ENCODE results near the gene MIA.
"Not testable (repeated sequence)": the region's sequence is repeated elsewhere in the genome, so short reads cannot be mapped to it uniquely, and the experiment has no call there.

Gene MIA

DNA sequence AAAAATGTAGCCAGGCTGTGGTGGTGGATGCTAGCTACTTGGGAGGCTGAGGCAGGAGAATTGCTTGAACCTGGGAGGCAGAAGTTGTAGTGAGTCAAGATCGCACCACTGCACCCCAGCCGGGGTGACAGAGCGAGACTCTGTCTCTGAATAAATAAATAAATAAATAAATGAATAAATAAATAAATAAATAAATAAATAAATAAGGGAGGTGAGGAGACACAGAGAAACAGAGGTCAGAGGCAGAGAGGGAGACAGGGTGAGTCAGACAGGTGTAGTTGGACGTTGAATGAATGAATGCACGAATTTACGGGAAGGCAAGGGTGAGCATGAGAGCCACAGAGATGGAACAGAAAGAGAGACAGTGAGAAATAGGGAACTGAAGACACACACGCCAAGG, 5.8 kb downstream of the MIA start:
- no peak for DNase-seq

DNA sequence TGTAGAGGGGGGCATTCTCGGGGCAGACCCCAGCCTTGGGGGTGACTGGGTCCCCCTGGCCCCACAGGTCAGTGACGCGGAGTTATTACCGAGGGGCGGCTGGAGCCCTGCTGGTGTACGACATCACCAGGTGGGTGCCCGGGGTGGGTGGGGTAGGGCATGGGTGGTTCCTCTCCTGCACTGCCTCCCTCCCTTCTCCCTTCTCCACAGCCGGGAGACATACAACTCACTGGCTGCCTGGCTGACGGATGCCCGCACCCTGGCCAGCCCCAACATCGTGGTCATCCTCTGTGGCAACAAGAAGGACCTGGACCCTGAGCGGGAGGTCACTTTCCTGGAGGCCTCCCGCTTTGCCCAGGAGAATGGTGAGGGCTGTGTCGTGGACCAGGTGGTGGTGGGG, 8.4 kb downstream of the MIA start:
- DNase-seq, result no peak

DNA sequence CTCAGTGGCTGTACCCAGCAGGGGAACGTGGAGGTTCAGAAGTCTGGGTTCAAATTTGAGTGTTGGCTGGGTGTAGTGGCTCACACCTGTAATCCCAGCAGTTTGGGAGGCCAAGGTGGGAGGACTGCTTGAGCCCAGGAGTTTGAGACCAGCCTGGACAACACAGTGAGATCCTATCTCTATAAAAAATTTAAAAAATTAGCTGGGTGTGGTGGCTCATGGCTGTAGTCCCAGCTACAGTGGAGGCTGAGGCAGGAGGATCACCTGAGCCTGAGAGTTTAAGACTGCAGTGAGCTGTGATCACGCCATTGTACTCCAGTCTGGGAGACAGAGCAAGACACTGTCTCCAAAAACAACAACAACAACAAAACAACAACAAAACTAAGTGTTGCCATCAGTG, 8.8 kb downstream of the MIA start:
- DNase-seq, result not testable (repeated sequence)

DNA sequence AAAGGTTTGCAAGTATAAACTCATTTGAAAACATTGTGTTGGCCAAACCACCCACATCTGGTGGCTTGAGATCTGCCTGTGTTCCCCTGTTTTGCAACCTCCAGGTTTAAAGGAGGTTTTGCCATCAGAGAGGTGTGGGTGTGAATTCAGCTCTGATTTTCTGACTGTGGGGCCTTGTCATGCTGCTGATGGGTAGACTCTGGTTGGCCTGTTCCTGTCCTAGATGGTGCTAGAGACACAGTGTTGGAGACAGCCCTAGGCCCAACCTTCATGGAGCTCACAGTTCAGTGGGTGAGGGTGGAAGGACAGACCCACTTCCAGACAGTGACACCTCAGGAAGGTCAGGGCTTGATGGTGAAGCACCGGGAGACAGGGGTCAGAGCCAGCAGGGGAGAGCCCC, 10.2 kb downstream of the MIA start:
- DNase-seq, result no peak

DNA sequence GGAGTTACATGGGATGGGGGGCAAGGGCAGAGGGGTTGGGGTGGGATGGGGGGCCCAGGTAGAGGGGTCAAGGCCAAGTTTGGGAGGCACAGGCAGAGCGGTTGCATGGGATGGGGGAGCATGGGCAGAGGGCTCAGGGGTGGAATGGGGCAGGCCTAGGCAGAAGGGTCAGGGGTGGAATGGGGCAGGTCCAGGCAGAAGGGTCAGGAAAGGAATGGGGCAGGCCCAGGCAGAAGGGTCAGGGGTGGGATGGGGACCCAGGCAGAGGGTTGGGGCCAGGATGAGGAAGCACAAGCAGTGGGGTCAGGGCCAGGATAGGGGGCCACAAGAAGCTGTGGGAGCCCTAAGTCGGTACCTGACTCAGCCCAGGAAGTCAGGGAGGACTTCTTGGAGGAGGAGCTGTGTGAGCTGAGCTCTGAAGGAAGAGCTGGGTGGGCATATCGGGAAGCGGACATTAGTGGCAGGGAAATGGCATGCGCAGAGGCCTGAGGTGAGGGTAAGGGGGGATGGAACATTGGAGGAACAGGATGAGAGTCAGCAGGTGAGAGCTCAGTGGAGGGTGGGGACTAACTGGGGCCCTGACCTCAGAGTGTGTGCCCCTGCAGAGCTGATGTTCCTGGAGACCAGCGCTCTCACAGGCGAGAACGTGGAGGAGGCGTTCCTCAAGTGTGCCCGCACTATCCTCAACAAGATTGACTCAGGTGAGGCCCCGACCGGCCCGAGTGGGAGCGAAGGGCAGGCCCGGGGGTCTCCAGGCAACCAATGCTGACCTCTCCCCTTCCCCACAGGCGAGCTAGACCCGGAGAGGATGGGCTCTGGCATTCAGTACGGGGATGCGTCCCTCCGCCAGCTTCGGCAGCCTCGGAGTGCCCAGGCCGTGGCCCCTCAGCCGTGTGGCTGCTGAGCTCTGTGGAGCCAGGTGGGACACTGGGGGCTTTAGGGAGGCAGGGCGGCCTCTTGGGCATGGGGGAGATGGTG, 11.0 kb downstream of the MIA start:
- DNase-seq, result no peak

DNA sequence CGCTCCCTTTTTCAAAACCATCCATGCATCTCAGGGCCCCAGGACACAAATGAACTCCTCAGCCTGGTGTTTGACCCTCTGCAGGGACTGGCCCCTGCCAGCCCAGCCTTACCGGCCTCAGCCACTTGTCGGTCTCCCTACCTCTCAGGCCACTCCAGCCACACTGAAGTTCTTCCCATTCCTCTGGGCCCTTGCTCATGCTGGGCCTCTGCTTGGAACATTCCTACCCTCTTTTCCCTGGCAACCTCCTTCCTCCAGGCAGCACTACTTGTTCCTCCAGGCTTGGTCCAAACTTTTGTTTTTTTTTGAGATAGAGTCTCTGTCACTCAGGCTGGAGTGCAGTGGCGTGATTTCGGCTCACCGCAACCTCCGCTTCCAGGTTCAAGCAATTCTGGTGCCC, 16.0 kb downstream of the MIA start:
- no peak for DNase-seq

DNA sequence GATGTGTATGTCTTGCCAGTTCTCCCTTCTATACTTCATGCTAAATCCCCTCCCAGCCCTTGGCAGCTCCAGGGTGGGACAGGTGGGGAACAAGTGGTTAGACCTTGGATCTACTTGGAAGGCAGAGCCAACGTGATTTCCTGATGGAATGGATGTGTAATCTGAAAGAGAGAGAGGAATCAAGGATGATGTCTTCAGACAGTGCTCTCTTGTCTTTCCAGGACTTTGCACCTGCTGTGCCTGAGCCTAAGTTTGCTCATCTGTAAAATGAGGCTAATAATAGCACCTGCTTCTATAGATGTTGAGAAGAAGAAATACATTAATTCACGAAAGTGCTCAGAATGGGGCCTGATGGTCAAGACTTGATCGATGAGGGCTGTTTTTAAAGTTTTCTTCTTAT, 16.7 kb downstream of the MIA start:
- no peak for DNase-seq

DNA sequence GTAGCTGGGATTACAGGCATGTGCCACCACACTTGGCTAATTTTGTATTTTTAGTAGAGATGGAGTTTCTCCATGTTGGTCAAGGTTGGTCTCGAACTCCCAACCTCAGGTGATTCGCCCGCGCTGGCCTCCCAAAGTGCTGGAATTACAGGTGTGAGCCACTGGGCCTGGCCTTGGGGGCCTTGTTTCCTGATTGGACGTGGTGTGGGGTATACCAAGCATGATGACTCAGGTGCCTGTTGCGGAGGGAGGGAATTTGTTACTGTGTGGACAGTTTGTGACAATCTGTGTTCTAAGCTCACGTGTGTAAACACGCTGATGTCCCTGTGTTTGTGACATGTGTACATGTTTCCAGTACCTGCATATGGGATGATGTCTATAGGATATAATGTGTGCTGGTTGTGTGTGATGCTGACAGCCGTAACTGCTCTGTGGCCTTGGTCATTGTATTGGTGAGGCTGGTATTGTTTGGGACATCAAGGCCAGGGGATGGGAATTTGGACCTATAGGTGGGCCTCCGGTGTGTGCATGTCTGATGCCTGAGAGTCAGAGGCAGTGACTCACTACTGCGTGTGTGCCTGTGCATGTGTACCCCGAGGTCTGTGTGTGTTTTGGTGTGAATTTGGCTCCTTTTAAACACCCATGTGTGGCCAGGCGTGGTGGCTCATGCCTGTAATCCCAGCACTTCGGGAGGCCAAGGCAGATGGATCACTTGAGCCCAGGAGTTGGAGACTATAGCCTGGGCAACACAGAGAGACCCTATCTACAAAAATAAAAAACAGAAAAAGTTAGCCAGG, 22.0 kb downstream of the MIA start:
- DNase-seq, result no peak

DNA sequence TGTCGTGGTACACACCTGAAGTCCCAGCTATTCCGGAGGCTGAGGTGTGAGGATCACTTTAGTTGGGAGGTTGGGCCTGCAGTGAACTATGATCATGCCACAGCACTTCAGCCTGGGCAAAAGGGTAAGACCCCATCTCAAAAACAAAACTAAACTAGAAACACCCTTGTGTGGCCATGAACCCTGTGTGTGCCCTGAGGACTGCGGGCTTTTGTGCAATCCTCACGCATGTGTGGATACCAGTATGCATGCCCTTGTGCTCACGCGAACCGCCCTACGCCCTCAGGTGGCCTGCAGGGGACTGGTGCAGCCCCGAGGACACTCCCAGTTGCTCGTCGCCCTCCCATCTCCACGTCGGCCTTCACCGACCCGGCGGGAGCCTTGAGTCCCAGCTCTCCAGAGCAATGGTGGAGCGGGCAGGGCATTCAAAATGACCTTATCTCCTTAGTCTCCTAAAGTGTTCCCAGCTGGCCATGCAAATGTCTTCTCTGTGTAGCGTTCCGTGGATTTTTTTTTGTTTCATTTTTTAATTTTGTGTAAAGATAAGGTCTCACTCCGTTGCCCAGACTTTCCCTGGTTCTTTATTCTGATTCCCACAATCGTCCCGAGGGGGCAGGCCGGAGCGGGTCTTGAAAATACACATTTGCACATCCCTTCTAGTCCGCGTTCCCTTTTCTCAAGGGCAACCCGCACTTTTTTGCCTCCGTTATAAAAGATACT, 22.8 kb downstream of the MIA start:
- peak; percentile 83 for DNase-seq

DNA sequence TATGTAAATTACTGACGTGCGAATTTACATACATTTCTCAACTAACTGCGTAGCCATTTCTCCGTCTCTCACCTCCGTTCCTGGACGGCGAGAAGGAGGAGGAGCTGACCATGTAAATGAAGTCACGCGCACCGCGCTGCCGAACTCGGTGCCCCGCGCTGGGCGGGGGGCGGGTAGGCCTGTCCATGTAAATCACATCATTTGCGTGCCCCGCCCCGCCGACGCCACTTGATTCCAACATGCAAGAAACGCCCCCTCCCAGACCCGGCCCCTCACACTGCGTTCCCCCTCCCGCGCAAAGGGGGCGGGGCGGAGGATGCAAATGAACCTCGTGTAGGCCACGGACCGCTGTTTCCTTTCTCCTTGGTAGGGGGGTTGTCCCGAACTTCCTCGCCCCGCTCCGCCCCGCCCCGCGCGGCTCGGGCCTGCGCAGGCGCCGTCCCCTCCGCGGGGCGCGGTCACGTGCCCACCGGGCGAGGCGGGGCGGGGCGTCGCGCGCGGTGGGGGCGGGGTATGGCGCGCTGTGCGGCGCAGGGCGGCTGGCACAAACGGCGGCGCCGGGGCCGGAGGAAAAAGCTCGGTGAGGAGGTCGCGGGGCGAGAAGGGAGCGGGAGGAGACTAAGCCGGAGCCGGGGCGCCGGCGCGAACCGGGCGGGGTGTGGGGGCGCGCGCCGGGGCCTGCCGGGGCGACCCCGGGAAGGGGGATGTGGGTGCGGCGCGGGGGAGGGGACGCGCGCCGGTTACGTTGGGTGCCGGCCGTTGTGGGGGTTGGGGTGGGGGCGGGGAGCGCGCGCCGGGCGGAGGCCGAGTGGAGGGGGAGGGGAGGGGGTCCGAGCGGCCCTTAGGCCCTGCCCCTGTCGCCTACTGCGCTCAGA, 23.6 kb downstream of the MIA start, which contains the start of gene EGLN2:
Gene EGLN2 (plus strand): TSS at position 509 of the 875 bp plus-strand sequence. CDS start 1,382 bp downstream, outside the sequence.
- DNase-seq, result peak; percentile 100

DNA sequence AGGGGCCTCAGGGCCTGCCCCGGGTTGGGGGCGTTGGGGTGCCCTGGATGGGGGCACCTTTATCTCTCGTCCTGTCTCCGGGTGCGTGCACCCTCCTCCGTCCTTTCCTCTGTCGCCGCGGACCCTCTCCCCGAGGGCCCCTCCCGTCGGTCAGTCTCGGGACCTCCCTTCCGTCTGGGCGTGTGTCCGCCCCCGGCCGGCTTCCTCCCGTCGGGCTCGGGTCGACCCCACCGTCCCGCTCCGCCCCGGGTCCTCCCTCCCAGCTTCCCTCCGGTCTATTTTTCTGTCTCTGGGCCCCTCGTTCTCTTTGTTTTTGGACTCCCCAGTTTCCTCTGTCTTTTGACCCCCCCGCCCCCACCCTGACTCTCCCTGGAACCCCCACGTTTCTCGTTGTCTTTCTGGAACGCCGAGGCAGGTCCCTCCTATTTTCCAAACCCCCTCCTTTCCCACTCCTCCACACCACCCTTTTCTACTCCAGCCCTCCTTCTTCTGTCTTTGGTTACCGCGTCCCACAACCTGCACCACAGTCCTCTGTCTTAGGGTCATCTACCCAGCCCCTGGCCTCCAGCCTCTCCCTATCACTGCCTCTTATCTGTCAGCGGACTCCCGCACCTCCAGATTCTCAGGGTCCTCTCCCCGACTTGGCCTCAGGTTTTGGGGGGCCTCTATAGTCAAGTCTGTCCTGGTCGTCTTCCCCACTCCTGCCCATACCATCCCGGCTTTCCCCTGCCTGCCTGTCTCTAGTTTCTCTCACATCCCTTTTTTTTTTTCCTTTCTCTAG, 24.4 kb downstream of the MIA start:
- DNase-seq, result no peak

DNA sequence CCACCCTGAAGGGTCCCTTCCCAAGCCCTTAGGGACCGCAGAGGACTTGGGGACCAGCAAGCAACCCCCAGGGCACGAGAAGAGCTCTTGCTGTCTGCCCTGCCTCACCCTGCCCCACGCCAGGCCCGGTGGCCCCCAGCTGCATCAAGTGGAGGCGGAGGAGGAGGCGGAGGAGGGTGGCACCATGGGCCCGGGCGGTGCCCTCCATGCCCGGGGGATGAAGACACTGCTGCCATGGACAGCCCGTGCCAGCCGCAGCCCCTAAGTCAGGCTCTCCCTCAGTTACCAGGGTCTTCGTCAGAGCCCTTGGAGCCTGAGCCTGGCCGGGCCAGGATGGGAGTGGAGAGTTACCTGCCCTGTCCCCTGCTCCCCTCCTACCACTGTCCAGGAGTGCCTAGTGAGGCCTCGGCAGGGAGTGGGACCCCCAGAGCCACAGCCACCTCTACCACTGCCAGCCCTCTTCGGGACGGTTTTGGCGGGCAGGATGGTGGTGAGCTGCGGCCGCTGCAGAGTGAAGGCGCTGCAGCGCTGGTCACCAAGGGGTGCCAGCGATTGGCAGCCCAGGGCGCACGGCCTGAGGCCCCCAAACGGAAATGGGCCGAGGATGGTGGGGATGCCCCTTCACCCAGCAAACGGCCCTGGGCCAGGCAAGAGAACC, 25.1 kb downstream of the MIA start:
- no peak for DNase-seq

DNA sequence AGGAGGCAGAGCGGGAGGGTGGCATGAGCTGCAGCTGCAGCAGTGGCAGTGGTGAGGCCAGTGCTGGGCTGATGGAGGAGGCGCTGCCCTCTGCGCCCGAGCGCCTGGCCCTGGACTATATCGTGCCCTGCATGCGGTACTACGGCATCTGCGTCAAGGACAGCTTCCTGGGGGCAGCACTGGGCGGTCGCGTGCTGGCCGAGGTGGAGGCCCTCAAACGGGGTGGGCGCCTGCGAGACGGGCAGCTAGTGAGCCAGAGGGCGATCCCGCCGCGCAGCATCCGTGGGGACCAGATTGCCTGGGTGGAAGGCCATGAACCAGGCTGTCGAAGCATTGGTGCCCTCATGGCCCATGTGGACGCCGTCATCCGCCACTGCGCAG, 25.7 kb downstream of the MIA start:
- no peak for DNase-seq

DNA sequence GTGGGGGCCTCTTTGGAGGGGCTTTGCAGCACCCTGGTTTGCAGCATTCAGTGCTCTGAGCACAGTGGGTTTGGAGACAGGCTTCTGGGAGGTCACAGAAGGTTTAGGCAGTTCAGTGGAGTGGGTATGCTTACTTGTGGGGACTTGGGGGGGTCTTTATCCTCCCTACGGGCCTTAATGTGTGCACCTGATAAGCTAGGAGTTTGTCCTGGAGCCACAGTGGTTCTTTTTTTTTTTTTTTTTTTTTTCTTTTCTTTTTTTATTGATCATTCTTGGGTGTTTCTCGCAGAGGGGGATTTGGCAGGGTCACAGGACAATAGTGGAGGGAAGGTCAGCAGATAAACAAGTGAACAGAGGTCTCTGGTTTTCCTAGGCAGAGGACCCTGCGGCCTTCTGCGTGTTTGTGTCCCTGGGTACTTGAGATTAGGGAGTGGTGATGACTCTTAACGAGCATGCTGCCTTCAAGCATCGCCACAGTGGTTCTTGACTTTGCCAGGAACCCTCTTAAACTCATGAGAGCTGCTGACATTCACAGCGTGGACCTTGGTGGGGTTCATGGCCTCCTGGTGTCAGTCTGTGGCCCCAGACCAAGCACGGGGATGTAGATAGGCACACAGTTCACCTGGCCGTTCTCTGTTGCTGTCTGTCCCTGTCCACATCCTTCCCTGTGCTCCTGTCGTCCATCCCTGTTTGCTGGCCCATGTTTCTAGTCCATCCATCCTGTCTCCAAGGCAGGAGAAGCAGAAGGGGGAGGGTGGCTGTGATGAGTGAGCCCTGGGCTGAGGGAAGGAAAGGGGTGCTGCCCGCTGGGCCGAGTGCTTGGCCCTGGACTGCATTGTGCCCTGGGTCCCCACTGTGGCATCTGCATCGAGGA, 26.3 kb downstream of the MIA start:
- no peak for DNase-seq

DNA sequence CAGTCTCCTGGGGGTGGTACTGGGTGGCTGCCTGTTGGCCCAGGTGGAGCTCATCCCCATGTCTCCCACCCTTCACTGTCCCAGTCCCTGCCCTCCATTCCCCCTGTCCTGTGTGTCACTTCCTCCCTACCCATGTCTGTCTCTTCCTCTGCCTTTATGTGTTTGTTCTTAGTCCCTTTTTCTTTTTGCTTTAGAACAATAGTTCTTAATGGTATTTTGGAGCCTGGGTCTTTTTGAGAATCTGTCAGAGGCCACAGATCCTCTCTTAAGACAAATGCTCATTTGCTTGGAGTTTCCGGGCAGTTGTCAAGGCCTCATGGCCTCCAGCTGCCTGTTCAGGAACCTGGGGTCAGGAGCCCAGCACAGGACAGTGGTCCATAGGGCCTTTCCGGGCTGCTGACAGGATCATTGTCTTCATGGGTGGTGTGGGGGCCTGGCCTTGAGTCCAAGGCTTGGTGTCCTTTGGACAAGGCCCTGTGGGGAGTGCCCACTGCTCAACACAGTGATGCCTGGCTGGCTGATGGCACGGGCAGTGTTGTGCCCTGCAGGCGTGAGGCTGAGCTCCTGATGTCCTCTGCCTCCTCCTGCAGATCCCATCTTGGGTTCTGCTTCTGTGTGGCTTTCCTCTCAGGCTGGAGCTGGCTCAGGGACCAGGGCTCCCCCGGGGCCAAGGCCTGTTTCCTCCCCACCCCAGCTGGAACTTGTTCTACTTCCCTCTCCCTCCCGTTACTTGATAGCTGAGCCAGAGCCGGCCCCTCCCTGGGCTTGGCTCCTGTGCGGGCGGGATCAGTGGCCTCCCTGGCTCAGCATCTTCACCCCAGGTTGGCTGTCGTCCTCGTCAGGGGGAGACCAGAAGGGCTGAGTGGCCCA, 27.2 kb downstream of the MIA start:
- no peak for DNase-seq

DNA sequence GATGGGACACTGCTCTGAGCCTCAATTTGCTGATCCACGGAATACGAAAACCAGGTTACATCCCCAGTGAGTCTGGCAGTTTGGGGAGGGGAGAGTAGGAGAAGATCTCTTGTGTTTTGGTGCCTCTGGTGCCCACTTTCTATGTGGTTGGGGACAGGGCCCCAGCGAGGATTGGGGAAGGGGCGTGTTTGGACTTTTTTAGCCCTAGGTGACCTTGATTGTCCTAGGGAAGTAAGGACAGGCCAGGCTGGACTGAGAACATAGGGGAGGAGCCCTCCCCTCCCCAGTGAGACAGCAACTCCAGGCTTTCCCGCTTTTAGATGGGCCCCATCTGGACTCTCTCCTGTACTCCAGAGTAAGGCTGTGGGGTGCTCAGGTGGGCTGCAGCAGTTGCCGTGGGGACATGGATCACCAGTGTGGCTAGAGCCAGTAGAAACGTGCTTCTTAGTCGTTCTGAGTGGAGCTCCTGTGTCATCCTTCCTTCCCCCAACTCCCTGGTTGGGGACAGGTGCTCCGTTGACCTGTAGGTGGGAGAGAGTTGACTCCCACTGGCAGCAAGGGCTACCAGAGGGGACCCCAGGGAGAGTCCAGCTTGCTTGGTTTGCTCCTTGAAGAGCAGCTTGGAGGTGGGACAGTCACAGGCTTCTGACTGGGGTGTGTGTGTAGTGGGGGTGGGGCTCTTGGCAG, 28.0 kb downstream of the MIA start:
- no peak for DNase-seq

DNA sequence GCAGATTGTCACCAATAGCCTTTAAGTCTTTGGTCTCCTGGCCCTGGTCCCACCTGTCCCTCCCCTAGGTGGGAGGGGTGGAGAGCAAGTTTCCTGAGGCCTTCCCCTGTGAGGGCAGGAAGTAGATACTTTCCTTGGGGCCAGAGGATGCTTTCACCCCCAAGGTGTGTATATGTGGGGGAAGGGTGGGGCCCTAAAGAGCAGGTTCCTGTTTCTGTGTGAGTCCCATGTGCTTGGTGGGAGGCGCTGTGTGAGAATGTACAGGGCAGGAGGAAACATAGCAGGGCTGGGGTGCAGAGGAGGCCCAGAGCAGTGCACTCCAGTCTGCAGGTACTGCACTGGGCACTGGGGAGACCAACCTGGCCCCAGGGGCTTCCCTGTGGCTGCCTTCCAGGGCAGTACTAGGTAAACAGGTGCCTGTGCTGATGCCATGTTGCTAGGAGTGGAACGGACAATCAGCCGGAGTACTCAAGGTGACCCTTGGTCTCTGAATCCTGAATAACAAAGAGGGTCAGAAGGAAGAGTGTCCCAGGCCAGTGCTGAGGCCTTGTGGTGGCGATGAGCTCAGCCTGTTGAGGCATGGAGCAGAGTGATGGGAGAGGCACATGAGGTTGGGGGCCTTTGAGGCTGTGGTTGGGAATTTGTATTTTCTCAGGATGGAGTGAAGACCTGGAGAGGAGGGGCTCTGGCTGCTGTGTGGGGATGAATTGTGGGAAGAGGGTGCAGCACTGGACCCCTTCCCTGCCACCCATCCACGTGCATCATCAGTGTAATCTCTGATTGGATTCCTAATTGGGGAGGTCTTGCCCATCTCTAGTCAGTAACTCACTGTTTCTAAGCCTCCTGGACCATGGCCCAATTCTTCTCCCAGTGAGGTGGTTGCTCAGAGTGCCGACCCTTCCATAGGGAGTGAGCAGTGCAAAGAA, 28.8 kb downstream of the MIA start:
- no peak for DNase-seq

All from activated CD8-positive, alpha-beta memory T cell treated with anti-CD3 and anti-CD28 coated beads for 24 hours (primary cell).